Thyroid gland (tissue), 4 donors: ENCODE data around the gene ATRN.

Source experiments
- POLR2A ChIP-seq, 2 donors: fragments of 450-650 bp; IDR thresholded peaks; one replicate each; pipeline ENCODE4 v1.6.1; 2017; ENCODE audit warnings: antibody characterized with exemption in 2 of 2, mild to moderate bottlenecking in 2 of 2, moderate library complexity in 1 of 2
- TF ChIP-seq, protein P1 (sequence below), 6 experiments: fragments of 200-600 bp in 3 of 6; fragments of 450-650 bp in 3 of 6; sonication (generic) in 3 of 6; IDR thresholded peaks; one replicate each; pipeline ENCODE4 v1.5.1; 2016 to 2019; ENCODE audit warnings: antibody characterized with exemption in 6 of 6, mild to moderate bottlenecking in 2 of 6, inconsistent platforms in 1 of 6, moderate library complexity in 1 of 6

DNA sequence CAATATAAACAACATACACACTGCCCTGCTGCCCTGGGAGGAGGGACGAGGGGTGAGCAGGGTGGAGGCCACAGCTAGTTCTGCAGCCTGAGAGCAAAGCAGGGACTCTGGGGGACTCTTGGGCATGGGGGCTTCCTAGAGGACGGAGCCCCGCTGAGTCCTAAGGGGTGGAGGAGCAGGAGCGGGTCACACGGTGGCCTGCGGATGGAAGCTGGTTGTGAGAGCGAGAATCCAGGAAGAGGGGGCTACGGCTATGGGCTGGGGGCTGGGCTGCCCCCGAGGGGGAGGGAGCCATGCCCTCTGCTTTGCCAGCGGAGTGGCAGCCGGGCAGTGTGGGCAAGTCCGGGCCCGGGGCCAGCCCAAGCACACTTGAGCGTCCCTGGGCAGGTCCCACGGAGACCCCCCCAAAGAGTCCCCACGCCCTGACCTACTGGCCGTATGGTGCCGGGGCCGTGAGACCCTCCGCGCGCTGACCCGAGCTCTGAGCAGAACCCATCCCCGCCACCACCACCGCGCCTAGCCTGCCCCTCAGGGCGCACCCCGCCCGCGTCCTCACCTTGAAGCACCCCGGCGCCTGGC is 210.6 kb downstream of the ATRN start:
- TF ChIP-seq, protein P1, sequence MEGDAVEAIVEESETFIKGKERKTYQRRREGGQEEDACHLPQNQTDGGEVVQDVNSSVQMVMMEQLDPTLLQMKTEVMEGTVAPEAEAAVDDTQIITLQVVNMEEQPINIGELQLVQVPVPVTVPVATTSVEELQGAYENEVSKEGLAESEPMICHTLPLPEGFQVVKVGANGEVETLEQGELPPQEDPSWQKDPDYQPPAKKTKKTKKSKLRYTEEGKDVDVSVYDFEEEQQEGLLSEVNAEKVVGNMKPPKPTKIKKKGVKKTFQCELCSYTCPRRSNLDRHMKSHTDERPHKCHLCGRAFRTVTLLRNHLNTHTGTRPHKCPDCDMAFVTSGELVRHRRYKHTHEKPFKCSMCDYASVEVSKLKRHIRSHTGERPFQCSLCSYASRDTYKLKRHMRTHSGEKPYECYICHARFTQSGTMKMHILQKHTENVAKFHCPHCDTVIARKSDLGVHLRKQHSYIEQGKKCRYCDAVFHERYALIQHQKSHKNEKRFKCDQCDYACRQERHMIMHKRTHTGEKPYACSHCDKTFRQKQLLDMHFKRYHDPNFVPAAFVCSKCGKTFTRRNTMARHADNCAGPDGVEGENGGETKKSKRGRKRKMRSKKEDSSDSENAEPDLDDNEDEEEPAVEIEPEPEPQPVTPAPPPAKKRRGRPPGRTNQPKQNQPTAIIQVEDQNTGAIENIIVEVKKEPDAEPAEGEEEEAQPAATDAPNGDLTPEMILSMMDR (IDR thresholded peaks at IDR 0.05) = no peak
- TF ChIP-seq POLR2A (IDR thresholded peaks at IDR 0.05) = no peak
